ENCODE data around the gene SMPD3.
A peak's percentile ranks its signal among the peaks of the same experiment; 100 is the strongest.

Gene SMPD3

DNA sequence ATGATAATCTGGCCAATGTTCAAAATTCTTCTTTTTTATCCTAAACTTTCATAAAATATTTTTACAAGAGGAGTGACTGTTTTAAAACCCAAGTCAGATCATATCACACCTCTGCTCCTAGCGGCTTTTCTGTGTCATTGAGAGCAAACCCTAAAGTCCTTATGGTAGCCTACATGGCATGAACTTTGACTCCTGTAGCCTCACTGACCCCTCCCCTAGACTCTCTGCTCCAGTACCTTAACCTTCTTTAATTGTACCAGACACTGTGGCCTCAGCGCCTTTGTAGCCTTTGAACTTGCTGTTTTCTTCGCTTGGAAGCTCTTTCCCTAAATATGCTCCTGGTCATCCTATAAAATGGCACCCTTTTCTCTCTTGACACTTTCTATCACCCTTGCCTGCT lies 7.3 kb upstream of the SMPD3 start:
- Mint-ChIP-seq H3K4me1 (peaks cover 4% of the 10 kb centered on the region), H3K4me3 (no peak overlapping the region), H3K27ac (no peak overlapping the region), H3K9me3 (no peaks in the 10 kb centered on the region), H3K36me3 (no peaks in the 10 kb centered on the region)
- no peak for ATAC-seq
- no peak for DNase-seq (ENCODE audit: low spot score in 2 of 2)

DNA sequence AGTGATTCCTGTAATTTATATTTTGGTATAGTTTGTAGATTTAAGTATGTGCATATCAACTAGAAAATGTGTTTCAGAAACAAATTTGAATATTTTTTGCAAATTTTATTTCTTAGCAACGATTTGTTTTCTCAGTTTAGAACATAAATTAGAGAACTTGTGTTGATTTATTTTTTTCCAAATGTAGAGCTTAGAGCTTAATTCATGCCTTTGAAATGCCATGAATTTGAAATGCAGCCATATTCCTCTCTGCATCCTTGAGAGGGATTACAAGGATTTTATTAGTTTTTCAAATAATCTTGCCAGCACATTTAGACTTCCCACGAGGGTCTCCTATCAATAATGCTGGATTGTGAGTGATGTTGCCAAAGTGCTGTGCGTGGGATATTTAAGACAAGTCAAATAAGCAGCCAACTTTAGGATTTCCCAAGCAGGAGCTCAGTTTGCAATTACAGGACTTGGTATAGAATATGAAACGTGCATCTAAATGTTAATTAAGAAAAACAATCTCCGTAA lies 6.7 kb upstream of the SMPD3 start:
- no peaks in the 10 kb centered on the region for H3K9me3 Mint-ChIP-seq
- no peak overlapping the region for H3K27ac Mint-ChIP-seq
- ATAC-seq (no peak), DNase-seq (ENCODE audit: low spot score in 2 of 2) (no peak)
- H3K4me1 Mint-ChIP-seq, result no peaks in the 10 kb centered on the region
- no peaks in the 10 kb centered on the region for H3K36me3 Mint-ChIP-seq
- H3K4me3 Mint-ChIP-seq, result no peak overlapping the region

DNA sequence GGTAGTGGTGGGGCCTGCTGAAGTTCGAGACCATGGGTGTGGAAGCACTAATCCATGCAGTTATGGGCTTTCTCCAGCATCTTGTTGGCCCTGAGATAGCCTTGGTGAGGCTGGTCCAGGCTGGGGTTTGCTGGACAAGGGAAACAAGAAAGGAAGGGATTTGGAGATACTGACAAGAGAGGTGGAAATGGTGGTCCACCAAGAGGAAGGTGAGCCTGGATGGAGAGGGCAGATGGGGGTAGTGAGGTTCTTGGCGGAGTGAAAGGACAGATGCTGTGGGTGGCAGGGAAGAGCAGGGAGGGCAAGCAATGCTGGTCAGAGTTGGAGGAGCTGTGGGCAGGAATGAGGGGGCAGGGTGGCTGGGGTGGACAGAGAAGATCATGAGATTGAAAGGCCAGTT lies 5.5 kb upstream of the SMPD3 start:
- Mint-ChIP-seq H3K36me3 (no peaks in the 10 kb centered on the region), H3K4me1 (peaks cover 7% of the 10 kb centered on the region), H3K27ac (no peak overlapping the region), H3K9me3 (no peaks in the 10 kb centered on the region), H3K4me3 (no peak overlapping the region)
- DNase-seq (ENCODE audit: low spot score in 2 of 2) (no peak), ATAC-seq (no peak)

DNA sequence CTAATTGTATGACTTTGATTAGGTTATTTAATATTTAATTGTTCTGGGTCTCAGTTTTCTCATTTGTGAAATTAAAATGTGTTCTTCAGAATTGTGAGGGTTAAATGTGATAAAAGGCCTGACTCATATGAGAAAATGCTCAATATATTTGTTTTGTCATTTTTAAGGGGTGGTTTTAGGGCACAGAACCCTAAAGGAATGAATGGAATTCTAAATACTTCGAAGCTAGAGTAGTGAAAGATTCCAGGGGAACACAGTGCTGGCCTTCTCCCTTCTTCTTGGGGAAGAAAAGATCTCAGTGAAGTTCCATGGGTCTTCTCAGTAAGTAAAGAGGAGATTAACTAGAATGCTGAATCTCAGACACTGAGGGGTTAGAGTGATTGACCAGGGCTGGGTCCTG lies 3.9 kb upstream of the SMPD3 start:
- DNase-seq (ENCODE audit: low spot score in 2 of 2), result no peak
- ATAC-seq, result no peak
- no peak overlapping the region for H3K4me3 Mint-ChIP-seq
- H3K36me3 Mint-ChIP-seq, result peaks cover 11% of the 10 kb centered on the region
- no peaks in the 10 kb centered on the region for H3K9me3 Mint-ChIP-seq
- H3K4me1 Mint-ChIP-seq, result peaks cover 21% of the 10 kb centered on the region
- H3K27ac Mint-ChIP-seq, result no peak overlapping the region

DNA sequence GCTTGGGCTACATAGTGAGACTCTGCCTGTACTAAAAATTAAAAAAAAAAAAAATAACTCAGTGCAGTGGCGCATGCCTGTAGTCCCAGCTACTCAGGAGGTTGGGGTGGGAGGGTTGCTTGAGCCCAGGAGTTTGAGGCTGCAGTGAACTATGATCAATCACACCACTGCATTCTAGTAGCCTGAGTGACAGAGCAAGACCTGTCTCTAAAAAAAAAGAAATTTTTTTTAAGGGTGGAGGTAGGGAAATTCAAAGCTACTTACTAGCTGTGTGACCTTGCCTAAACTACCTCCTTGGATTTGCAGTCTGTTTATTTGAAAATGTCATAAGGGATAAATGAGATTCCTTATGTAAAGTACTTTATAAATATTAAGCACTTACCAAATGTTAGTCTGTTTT lies 3.4 kb upstream of the SMPD3 start:
- no peak for DNase-seq (ENCODE audit: low spot score in 2 of 2)
- Mint-ChIP-seq H3K4me1 (peaks cover 22% of the 10 kb centered on the region), H3K9me3 (no peaks in the 10 kb centered on the region), H3K27ac (no peak overlapping the region), H3K36me3 (peaks cover 11% of the 10 kb centered on the region), H3K4me3 (no peak overlapping the region)
- no peak for ATAC-seq

DNA sequence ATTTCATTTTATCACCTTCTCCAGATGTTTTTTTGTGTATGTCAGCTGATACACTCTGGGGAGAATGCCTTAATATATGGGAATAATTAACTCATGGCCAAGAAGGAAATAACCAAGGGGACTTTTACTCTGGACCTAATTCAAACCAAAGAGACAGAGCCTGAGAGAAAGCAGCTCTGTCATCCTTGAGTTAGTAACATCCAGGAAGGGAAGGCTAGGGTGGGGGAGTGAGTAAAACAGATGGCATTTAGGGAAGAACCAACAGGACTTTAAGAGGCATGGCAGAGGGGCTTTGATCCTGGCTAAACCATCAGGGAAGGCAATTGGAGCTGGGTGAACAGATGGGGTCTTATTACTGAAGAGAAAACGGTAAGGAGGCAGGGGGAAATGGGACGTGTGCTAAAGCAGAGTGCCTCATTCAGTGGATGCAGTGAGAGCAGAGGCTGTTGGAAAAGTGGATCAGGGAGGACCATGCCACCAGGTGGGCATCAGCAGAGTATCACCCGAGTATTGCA lies 2.5 kb upstream of the SMPD3 start:
- H3K4me1 Mint-ChIP-seq, result peaks cover 28% of the 10 kb centered on the region
- ATAC-seq, result no peak
- no peaks in the 10 kb centered on the region for H3K9me3 Mint-ChIP-seq
- peaks cover 11% of the 10 kb centered on the region for H3K36me3 Mint-ChIP-seq
- no peak overlapping the region for H3K4me3 Mint-ChIP-seq
- no peak for DNase-seq (ENCODE audit: low spot score in 2 of 2)
- H3K27ac Mint-ChIP-seq, result no peak overlapping the region

DNA sequence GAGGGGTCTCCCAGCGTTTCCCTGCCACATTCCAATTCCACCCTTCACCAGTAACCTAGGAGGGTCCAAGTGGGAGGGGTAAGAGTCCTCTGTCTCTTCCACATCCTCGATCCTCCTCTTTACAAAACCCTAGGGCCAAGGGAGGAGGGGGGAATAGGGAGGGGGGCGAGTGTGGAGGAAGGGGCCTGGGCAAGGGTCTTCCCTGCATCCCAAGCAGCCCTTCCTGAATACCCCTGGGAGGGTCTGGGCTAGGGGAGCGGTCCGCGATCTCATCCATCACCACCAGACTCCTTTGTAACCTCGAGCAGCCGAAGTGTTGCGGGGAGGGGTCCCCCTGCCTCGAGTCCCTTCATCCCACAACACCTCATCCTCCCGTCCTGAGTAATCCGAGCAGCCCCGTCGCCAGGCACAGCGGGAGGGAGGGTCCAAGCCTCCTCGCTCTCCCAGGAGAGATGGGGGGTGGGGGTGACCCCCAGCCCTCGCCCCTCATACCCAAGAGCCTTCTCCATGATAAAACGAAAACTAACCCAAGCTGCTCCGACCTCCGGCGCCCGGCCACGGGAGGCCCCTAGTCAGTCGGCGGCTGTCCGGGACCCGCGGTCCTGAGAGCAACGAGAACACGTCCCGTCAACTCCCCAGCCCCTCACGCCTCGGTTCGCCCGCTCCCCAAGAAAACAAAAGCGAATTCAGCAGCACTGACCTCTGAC lies 502 bp downstream of the SMPD3 start:
- DNase-seq (ENCODE audit: low spot score in 2 of 2) (no peak), ATAC-seq (peak; percentile 36)
- Mint-ChIP-seq H3K27ac (no peak overlapping the region), H3K36me3 (peaks cover 11% of the 10 kb centered on the region), H3K4me1 (peaks cover 28% of the 10 kb centered on the region), H3K9me3 (no peaks in the 10 kb centered on the region), H3K4me3 (peak overlapping the region; percentile 74)

DNA sequence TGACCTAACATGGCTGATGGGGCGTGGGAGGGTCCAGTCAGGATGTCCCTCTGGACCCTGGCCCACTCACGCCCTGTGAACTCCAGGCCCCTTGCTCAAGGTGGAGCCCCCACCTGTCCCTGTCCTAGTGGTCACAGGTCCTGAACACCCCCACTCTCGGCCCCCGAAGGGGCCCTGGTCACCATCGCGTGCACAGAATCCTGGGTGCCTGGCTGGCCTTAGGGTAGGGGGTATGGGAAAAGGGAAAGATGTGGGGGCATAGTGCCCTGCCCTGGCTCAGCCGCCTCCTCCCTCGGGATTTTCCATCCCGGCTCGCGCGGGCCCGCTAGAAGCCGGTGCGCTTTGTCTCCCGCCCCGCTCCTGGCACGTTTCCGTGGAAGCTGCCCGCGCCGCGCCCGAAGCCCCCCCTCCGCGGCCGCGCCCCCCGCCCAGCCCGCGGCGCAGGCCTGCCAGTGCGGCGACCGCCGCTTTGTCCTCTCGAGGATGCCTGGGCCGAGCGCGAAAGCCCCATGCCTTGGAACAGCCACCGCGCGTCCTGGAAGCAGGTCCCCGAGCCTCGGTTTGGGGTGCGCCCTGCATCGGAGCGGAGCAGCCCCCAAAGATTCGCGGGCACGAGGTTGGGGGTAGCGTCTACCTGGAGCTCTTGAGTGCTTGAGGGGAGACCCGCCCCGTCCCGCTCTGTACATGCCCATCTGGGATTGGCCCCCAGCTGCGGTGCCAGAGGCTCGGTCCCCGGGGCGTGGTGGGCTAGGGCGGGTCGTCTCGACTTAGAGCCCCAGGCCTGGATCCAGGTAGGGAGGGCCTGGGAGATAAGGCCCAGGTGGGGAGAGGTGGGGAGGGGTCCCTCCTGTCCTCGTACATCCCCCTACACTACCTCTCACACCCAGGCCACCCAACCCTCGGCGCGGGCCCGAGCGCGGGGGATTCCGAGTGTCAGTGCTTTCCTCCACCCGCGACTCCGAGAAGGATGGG lies 1.3 kb downstream of the SMPD3 start:
- Mint-ChIP-seq H3K9me3 (no peaks in the 10 kb centered on the region), H3K4me1 (peaks cover 28% of the 10 kb centered on the region), H3K36me3 (peaks cover 11% of the 10 kb centered on the region), H3K27ac (no peak overlapping the region), H3K4me3 (peak overlapping the region; percentile 74)
- ATAC-seq, result no peak
- no peak for DNase-seq (ENCODE audit: low spot score in 2 of 2)

DNA sequence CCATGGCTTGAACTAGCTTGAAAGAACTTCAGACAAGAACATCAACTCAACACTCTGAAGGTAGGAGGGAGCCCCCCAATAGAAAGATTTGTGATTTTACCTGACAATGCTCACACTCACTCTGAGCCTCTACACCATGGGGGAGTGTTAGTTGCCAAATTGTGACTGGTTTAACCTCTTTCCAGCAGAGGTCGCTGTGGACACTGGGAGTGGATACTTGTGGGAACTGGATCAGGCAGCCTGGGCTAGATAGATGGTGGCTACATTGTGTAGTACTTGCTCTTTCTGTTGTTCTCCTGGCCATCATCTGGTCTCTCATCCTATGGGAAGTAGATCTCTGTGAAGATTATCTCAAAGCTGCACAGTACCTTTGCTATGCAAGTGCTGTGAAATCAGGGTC lies 2.9 kb downstream of the SMPD3 start:
- H3K36me3 Mint-ChIP-seq, result peaks cover 11% of the 10 kb centered on the region
- peak; percentile 20 to 77 for DNase-seq (ENCODE audit: low spot score in 2 of 2)
- no peak overlapping the region for H3K27ac Mint-ChIP-seq
- no peak overlapping the region for H3K4me3 Mint-ChIP-seq
- H3K4me1 Mint-ChIP-seq, result peaks cover 28% of the 10 kb centered on the region
- H3K9me3 Mint-ChIP-seq, result no peaks in the 10 kb centered on the region
- ATAC-seq, result no peak

DNA sequence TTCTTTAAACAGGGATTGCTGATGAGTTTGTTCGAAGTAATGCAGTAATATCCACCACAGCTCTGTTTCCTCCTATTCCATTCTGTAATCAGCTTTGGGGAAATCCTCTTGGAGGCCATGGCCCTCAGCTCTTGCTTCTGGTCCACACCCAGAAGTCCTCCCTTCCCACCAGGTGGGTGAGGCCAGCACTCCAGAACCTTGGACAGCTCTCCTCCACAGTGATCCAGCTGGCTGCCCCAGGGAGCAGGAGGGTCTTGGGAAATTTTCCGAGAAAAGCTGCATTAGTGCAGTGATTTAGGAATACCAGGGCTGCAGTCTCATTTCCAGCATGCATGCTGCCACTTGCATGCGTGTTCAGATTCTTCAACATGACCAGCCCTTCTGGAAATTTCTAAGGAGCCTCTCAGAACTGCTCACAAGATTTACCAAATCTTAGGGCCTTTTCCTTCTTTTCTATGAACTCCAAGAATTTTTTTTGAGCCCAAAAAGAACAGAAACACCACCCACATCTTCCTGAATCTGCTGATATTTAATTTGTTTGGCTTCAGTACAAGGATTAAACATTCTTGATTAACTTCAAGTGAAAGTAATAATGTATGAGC lies 4.2 kb downstream of the SMPD3 start:
- no peaks in the 10 kb centered on the region for H3K9me3 Mint-ChIP-seq
- no peak for DNase-seq (ENCODE audit: low spot score in 2 of 2)
- peaks cover 25% of the 10 kb centered on the region for H3K4me1 Mint-ChIP-seq
- no peak overlapping the region for H3K27ac Mint-ChIP-seq
- no peak for ATAC-seq
- H3K36me3 Mint-ChIP-seq, result peaks cover 11% of the 10 kb centered on the region
- no peak overlapping the region for H3K4me3 Mint-ChIP-seq

DNA sequence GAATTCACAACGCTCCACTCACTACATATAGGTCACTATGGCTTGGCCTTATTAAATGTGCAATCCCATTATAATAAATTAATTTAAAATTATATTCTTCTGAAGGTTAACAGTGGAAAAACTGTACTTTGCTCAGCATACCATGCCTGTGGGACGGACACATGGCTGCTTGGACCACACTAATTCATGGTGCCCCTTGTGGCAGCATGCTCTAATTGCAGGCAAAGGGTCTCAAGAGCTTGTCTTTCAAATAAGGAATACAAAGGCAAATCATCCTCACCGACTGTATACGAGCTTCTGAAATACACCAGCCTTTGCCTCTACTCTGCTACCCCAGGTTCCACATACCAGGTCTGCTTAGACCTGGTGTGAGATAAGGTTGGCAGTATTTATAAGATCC lies 11.7 kb downstream of the SMPD3 start:
- Mint-ChIP-seq H3K4me1 (no peaks in the 10 kb centered on the region), H3K27ac (no peak overlapping the region), H3K9me3 (no peaks in the 10 kb centered on the region), H3K36me3 (no peaks in the 10 kb centered on the region), H3K4me3 (no peak overlapping the region)
- DNase-seq (ENCODE audit: low spot score in 2 of 2) (no peak), ATAC-seq (no peak)

DNA sequence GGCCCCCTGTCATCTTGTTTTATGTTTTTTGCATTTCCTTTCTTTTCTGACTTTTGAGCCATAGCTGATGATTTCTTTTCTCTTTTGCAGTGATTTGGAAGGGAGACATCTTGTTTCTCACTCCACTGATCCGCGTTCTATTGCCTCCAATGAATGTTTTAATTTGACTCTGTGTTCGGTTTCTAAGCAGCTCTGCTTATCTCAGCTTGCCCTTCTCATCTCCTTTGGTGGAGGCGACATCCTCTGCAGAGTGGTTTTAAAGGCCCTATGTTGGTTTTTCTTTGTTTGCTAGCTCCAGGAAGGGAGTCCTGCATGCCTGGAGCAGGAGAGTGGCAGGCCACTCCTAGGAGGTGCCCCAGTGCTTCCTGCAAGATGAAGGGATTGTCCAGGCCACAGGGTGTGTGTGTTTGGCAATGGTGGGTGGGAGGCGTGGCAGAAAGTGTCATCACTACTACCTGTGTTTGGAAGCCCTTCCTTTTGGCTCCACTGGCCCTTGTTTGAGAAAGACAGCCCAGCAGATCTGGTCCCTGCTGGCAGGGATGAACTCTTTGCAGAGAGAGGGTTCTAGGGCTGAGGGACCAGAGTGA lies 13.6 kb downstream of the SMPD3 start:
- no peak overlapping the region for H3K27ac Mint-ChIP-seq
- H3K4me3 Mint-ChIP-seq, result no peak overlapping the region
- no peak for ATAC-seq
- H3K9me3 Mint-ChIP-seq, result no peaks in the 10 kb centered on the region
- no peaks in the 10 kb centered on the region for H3K36me3 Mint-ChIP-seq
- DNase-seq (ENCODE audit: low spot score in 2 of 2), result no peak
- H3K4me1 Mint-ChIP-seq, result no peaks in the 10 kb centered on the region

DNA sequence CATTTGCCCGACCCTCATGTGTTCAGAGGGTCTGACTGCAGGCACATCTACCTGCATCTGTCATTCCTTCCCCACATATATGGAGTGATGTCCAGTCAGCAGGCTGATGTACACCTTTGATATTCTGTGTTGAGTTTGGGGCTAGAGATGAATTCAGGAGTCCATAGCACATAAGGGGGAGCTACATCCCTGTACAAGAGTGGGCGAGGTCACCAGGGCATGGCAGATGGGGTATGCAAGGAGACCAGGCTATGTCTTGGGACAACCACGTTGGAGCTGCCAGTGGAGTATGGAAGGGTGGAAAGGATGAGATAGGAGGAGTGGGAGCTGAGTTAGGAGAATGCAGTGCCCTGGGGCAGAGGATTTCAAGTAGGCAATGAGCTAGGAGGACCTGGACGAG lies 15.0 kb downstream of the SMPD3 start:
- Mint-ChIP-seq H3K4me3 (no peak overlapping the region), H3K27ac (no peak overlapping the region), H3K4me1 (no peaks in the 10 kb centered on the region), H3K9me3 (no peaks in the 10 kb centered on the region), H3K36me3 (no peaks in the 10 kb centered on the region)
- no peak for ATAC-seq
- no peak for DNase-seq (ENCODE audit: low spot score in 2 of 2)

DNA sequence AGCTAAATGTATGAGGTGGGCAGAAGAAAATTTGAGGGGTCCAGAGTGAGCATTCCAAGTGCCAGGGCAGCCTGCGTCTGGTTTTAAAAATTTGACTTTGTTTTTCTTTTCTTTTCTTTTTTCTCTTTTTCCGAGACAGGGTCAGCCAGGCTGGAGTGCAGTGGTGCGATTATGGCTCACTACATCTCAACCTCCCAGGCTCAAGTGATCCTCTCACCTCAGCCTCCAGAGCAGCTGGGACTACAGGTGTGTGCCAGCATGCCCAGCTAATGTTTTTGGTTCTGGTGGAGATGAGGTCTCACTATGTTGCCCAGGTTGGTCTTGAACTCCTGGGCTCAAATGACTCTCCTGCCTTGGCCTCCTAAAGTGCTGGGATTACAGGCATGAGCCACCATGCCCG lies 15.6 kb downstream of the SMPD3 start:
- DNase-seq (ENCODE audit: low spot score in 2 of 2) (no peak), ATAC-seq (no peak)
- no peaks in the 10 kb centered on the region for H3K9me3 Mint-ChIP-seq
- no peaks in the 10 kb centered on the region for H3K4me1 Mint-ChIP-seq
- H3K36me3 Mint-ChIP-seq, result no peaks in the 10 kb centered on the region
- H3K4me3 Mint-ChIP-seq, result no peak overlapping the region
- no peak overlapping the region for H3K27ac Mint-ChIP-seq
